ENCODE data around the gene PARD3B. TPM values are rescaled to one million over a fixed set of nuclear protein-coding genes. Genes with fewer than 3 reads are reported as not detected.
A peak's percentile ranks its signal among the peaks of the same experiment; 100 is the strongest.

Gene PARD3B
- total RNA-seq, 1 donor from 2014 or later, result 29.7 TPM

DNA sequence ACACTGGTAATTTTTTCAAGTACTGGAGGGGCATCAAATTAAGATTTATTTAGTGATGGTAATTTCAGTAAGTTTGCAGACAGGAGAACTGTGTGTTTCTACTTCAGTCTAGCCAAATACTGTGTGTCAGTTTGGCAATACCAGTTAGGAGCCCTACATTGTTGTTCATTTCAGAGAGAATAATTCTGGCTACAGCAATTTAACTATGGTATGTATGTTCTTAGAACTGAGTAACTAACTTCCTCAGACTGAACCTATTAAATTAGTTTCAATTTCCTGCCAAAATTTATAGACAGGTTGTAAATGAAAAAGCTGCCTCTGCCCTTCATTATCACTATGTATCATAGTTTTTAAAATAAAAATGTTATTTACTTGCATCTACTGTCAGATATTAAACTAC is 332.4 kb downstream of the PARD3B start:
- H3K4me1 Mint-ChIP-seq (ENCODE audit: low read depth), result peaks cover 11% of the 10 kb centered on the region
- H3K36me3 Mint-ChIP-seq (ENCODE audit: insufficient read depth), result no peaks in the 10 kb centered on the region
- H3K27ac Mint-ChIP-seq, result no peak overlapping the region
- H3K27me3 Mint-ChIP-seq, result no peaks in the 10 kb centered on the region
- peaks cover 3% of the 10 kb centered on the region for H3K9me3 Mint-ChIP-seq (ENCODE audit: low read depth)
- H3K4me3 Mint-ChIP-seq (ENCODE audit: low read depth), result no peak overlapping the region
- no peak for DNase-seq (ENCODE audit: low spot score, unreplicated experiment)
- TF ChIP-seq, protein P1, sequence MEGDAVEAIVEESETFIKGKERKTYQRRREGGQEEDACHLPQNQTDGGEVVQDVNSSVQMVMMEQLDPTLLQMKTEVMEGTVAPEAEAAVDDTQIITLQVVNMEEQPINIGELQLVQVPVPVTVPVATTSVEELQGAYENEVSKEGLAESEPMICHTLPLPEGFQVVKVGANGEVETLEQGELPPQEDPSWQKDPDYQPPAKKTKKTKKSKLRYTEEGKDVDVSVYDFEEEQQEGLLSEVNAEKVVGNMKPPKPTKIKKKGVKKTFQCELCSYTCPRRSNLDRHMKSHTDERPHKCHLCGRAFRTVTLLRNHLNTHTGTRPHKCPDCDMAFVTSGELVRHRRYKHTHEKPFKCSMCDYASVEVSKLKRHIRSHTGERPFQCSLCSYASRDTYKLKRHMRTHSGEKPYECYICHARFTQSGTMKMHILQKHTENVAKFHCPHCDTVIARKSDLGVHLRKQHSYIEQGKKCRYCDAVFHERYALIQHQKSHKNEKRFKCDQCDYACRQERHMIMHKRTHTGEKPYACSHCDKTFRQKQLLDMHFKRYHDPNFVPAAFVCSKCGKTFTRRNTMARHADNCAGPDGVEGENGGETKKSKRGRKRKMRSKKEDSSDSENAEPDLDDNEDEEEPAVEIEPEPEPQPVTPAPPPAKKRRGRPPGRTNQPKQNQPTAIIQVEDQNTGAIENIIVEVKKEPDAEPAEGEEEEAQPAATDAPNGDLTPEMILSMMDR (IDR thresholded peaks at IDR 0.05; ENCODE audit: unreplicated experiment), result no peak

DNA sequence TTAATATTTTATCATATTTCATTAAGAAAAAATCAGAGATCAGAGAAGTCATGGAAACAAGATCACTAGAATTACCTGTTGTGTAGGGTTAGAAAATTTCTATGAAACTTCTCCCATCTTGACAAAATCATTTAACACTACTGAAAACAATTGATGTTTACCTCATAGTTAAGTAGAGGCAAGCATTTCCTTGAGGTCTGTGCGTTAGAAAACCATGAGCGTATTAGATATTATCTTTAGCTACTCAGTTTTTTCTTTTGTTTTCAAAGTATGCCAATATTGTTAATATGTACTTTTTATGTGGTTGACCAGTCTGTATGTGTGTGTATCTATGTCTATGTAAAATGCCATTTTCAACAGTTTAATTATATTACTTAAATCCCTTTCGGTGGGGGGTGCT is 335.7 kb downstream of the PARD3B start:
- Mint-ChIP-seq H3K9me3 (ENCODE audit: low read depth) (no peaks in the 10 kb centered on the region), H3K4me1 (ENCODE audit: low read depth) (peaks cover 11% of the 10 kb centered on the region), H3K27me3 (no peaks in the 10 kb centered on the region), H3K36me3 (ENCODE audit: insufficient read depth) (no peaks in the 10 kb centered on the region), H3K4me3 (ENCODE audit: low read depth) (no peak overlapping the region), H3K27ac (no peak overlapping the region)
- TF ChIP-seq, protein P1 (IDR thresholded peaks at IDR 0.05; ENCODE audit: unreplicated experiment), result no peak
- DNase-seq (ENCODE audit: low spot score, unreplicated experiment), result no peak

DNA sequence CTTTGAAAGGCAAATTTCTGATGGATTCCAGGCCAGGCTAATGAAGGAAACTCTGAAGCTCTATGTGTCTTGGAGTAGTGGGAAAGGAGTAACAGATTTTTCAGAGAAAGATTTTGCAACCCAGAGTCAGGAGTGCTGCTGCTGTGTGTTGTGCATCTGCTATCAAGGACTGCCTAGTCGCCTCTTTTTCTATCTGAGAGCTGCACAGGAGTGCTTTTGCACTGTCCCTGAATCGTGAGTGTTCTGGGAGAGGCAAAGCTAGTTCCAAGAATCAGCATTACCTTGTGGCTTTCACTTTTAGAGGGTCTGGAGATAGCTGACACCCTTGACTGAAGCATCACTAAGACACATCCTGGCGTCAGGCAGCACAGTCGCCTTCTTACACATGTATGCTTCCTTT is 336.4 kb downstream of the PARD3B start:
- TF ChIP-seq, protein P1 (IDR thresholded peaks at IDR 0.05; ENCODE audit: unreplicated experiment), result no peak
- no peak overlapping the region for H3K4me3 Mint-ChIP-seq (ENCODE audit: low read depth)
- no peaks in the 10 kb centered on the region for H3K36me3 Mint-ChIP-seq (ENCODE audit: insufficient read depth)
- DNase-seq (ENCODE audit: low spot score, unreplicated experiment), result no peak
- H3K27me3 Mint-ChIP-seq, result no peaks in the 10 kb centered on the region
- no peaks in the 10 kb centered on the region for H3K9me3 Mint-ChIP-seq (ENCODE audit: low read depth)
- peaks cover 11% of the 10 kb centered on the region for H3K4me1 Mint-ChIP-seq (ENCODE audit: low read depth)
- no peak overlapping the region for H3K27ac Mint-ChIP-seq

DNA sequence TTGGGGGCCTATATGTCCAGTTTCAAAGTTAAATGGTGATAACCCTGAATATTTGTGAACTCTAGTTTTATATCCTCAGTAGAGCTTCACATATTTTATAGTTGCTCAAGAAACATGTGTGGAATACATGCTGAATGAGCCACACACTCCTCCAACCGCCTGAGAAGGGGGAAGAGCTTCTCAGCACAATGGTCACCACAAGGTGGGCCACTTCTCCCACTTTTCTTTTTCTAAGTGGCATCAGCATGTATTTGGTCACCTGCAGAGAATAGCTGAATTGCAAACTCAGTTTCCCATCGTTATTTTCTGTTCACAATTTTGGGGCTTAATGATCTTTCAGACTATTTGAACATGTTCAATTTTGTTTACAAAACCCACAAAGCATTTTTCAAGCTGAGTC is 340.5 kb downstream of the PARD3B start:
- H3K36me3 Mint-ChIP-seq (ENCODE audit: insufficient read depth), result no peaks in the 10 kb centered on the region
- peaks cover 7% of the 10 kb centered on the region for H3K9me3 Mint-ChIP-seq (ENCODE audit: low read depth)
- DNase-seq (ENCODE audit: low spot score, unreplicated experiment), result no peak

DNA sequence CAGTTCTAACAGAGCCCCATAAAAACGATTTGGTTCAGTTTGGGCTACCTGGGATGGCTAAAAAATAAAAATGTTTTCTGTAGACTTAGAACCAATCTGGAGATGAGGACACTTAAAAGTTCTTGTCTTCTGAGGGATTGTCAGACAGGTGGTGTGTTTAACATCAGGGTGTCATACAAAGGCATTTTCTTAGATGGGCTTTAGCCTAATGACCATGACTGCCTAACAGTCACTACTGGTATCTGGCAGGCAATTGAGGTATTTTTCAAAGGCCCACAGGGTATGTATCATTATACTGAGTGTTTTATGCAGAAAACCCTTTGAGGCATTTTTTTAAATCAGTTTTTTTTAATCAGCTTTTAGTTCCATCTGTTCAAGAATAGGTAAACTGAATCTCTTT is 341.4 kb downstream of the PARD3B start:
- Mint-ChIP-seq H3K9me3 (ENCODE audit: low read depth) (peaks cover 7% of the 10 kb centered on the region), H3K4me3 (ENCODE audit: low read depth) (no peak overlapping the region), H3K27me3 (peaks cover 3% of the 10 kb centered on the region), H3K27ac (no peak overlapping the region), H3K36me3 (ENCODE audit: insufficient read depth) (no peaks in the 10 kb centered on the region), H3K4me1 (ENCODE audit: low read depth) (peaks cover 8% of the 10 kb centered on the region)
- TF ChIP-seq, protein P1 (IDR thresholded peaks at IDR 0.05; ENCODE audit: unreplicated experiment), result no peak
- no peak for DNase-seq (ENCODE audit: low spot score, unreplicated experiment)

More for the DNA sequence above, 340.5 kb downstream of the PARD3B start:
- Mint-ChIP-seq H3K4me1 (ENCODE audit: low read depth) (peaks cover 13% of the 10 kb centered on the region), H3K27ac (no peak overlapping the region), H3K4me3 (ENCODE audit: low read depth) (no peak overlapping the region), H3K27me3 (peaks cover 3% of the 10 kb centered on the region)
- TF ChIP-seq, protein P1 (IDR thresholded peaks at IDR 0.05; ENCODE audit: unreplicated experiment), result peak; percentile 53

Measured in progenitor cell of endocrine pancreas (in vitro differentiated cells).